SU-DHL-6 (cell line): ENCODE results near the gene GABRA5.

Experiments
- CTCF ChIP-seq: fragments of 200-600 bp; sonication (generic); IDR thresholded peaks from one replicate; pipeline ENCODE4 v1.5.1; 2017; ENCODE audit warnings: antibody characterized with exemption, mild to moderate bottlenecking, low read length, moderate library complexity; ENCODE audit not compliant: insufficient read depth, poor library complexity, severe bottlenecking
- EZH2phosphoT487 ChIP-seq: fragments of 200-600 bp; sonication (generic), shearing (Covaris generic); conservative IDR thresholded peaks from 2 replicates; pipeline ENCODE4 v1.6.1; 2018; ENCODE audit warnings: mild to moderate bottlenecking, antibody characterized with exemption, low read length, moderate library complexity, mixed read lengths

- TF ChIP-seq CTCF (no peak), EZH2phosphoT487 (no peak)
Measured at GRCh38 chr15:26943866-26944265, 77.0 kb downstream of the GABRA5 start.
